ENCODE results near the gene JCAD. TPM values are rescaled to one million over a fixed set of nuclear protein-coding genes. Genes with fewer than 3 reads are reported as not detected.

The JCAD gene
- total and polyA plus RNA-seq, 2 donors (not counting 1 experiment from before 2014, with no cell fraction given), result 3.3 to 27.1 TPM

- H3K9me3 ChIP-seq (ENCODE audit: control insufficient read depth, insufficient read depth, low read depth, low read length), result no peaks in the 10 kb centered on the region
- no peak overlapping the region for H3K9ac ChIP-seq (ENCODE audit: insufficient read depth, low read length)
- no peaks in the 10 kb centered on the region for H4K20me1 ChIP-seq (ENCODE audit: control insufficient read depth, extremely low read depth, insufficient read depth, low read length)
- no peak overlapping the region for H2AFZ ChIP-seq (ENCODE audit: low read length)
- H3K79me2 ChIP-seq (ENCODE audit: control insufficient read depth, insufficient read depth, low read length), result no peaks in the 10 kb centered on the region
- H3K4me3 ChIP-seq (replicated peaks in 1 of 4; ENCODE audit: control extremely low read depth in 1 of 4, insufficient read depth in 1 of 4, low read depth in 3 of 4, low read length in 4 of 4), result no peak overlapping the region
- no peak for DNase-seq (ENCODE audit: low read depth in 2 of 2)
- TF ChIP-seq CTCF (conservative IDR thresholded peaks at IDR 0.05 in 1 of 2, IDR thresholded peaks at IDR 0.05 in 1 of 2; ENCODE audit: low read depth in 1 of 2, low read length in 2 of 2), result no peak
- no peak for TF ChIP-seq EZH2 (IDR thresholded peaks at IDR 0.05; ENCODE audit: low read length, missing control alignments)
- H3K27ac ChIP-seq (ENCODE audit: insufficient read depth, low read length), result no peak overlapping the region
- no peaks in the 10 kb centered on the region for H3K36me3 ChIP-seq (ENCODE audit: control insufficient read depth, insufficient read depth, low read length)
- H3K4me1 ChIP-seq (ENCODE audit: control insufficient read depth, extremely low read depth, insufficient read depth, low read length), result no peaks in the 10 kb centered on the region
- no peak overlapping the region for H3K4me2 ChIP-seq (ENCODE audit: extremely low read depth, insufficient read depth, low read length)
- H3K27me3 ChIP-seq (ENCODE audit: control insufficient read depth, insufficient read depth, low read length), result no peaks in the 10 kb centered on the region
Observed at GRCh38 chr10:29969255-29970011, 90.0 kb downstream of the JCAD start.

GRCh38 chr10:29968585-29968984 lies 90.8 kb downstream of the JCAD start:
- Histone ChIP-seq H3K9ac (ENCODE audit: insufficient read depth, low read length) (no peak overlapping the region), H2AFZ (ENCODE audit: low read length) (peak overlapping the region; percentile 57)

GRCh38 chr10:29966269-29966668 lies 93.1 kb downstream of the JCAD start:
- H3K9ac ChIP-seq (ENCODE audit: insufficient read depth, low read length), result no peak overlapping the region
- TF ChIP-seq CTCF (conservative IDR thresholded peaks at IDR 0.05 in 1 of 2, IDR thresholded peaks at IDR 0.05 in 1 of 2; ENCODE audit: low read depth in 1 of 2, low read length in 2 of 2) (no peak), EZH2 (IDR thresholded peaks at IDR 0.05; ENCODE audit: low read length, missing control alignments) (no peak)

More at GRCh38 chr10:29968585-29968984, 90.8 kb downstream of the JCAD start:
- H3K4me1 ChIP-seq (ENCODE audit: control insufficient read depth, extremely low read depth, insufficient read depth, low read length), result no peaks in the 10 kb centered on the region
- no peak overlapping the region for H3K4me3 ChIP-seq (replicated peaks in 1 of 4; ENCODE audit: control extremely low read depth in 1 of 4, insufficient read depth in 1 of 4, low read depth in 3 of 4, low read length in 4 of 4)
- H3K4me2 ChIP-seq (ENCODE audit: extremely low read depth, insufficient read depth, low read length), result no peak overlapping the region
- no peaks in the 10 kb centered on the region for H3K36me3 ChIP-seq (ENCODE audit: control insufficient read depth, insufficient read depth, low read length)
- H3K27ac ChIP-seq (ENCODE audit: insufficient read depth, low read length), result no peak overlapping the region
- H4K20me1 ChIP-seq (ENCODE audit: control insufficient read depth, extremely low read depth, insufficient read depth, low read length), result no peaks in the 10 kb centered on the region
- no peaks in the 10 kb centered on the region for H3K9me3 ChIP-seq (ENCODE audit: control insufficient read depth, insufficient read depth, low read depth, low read length)
- no peak for DNase-seq (ENCODE audit: low read depth in 2 of 2)
- no peaks in the 10 kb centered on the region for H3K27me3 ChIP-seq (ENCODE audit: control insufficient read depth, insufficient read depth, low read length)
- no peaks in the 10 kb centered on the region for H3K79me2 ChIP-seq (ENCODE audit: control insufficient read depth, insufficient read depth, low read length)
- no peak for TF ChIP-seq EZH2 (IDR thresholded peaks at IDR 0.05; ENCODE audit: low read length, missing control alignments)
- TF ChIP-seq CTCF (conservative IDR thresholded peaks at IDR 0.05 in 1 of 2, IDR thresholded peaks at IDR 0.05 in 1 of 2; ENCODE audit: low read depth in 1 of 2, low read length in 2 of 2), result no peak

More at GRCh38 chr10:29966269-29966668, 93.1 kb downstream of the JCAD start:
- no peak overlapping the region for H3K4me2 ChIP-seq (ENCODE audit: extremely low read depth, insufficient read depth, low read length)
- H3K27ac ChIP-seq (ENCODE audit: insufficient read depth, low read length), result no peak overlapping the region
- no peak overlapping the region for H3K4me3 ChIP-seq (replicated peaks in 1 of 4; ENCODE audit: control extremely low read depth in 1 of 4, insufficient read depth in 1 of 4, low read depth in 3 of 4, low read length in 4 of 4)
- H4K20me1 ChIP-seq (ENCODE audit: control insufficient read depth, extremely low read depth, insufficient read depth, low read length), result no peaks in the 10 kb centered on the region
- no peaks in the 10 kb centered on the region for H3K4me1 ChIP-seq (ENCODE audit: control insufficient read depth, extremely low read depth, insufficient read depth, low read length)
- no peaks in the 10 kb centered on the region for H3K27me3 ChIP-seq (ENCODE audit: control insufficient read depth, insufficient read depth, low read length)
- no peaks in the 10 kb centered on the region for H3K9me3 ChIP-seq (ENCODE audit: control insufficient read depth, insufficient read depth, low read depth, low read length)
- H3K79me2 ChIP-seq (ENCODE audit: control insufficient read depth, insufficient read depth, low read length), result no peaks in the 10 kb centered on the region
- H2AFZ ChIP-seq (ENCODE audit: low read length), result no peak overlapping the region
- H3K36me3 ChIP-seq (ENCODE audit: control insufficient read depth, insufficient read depth, low read length), result no peaks in the 10 kb centered on the region
- DNase-seq (ENCODE audit: low read depth in 2 of 2), result no peak
